GM12864 (cell line): ENCODE measurements around the gene UNKL.

Experiments
- DNase-seq: peaks from one replicate; pipeline ENCODE4 v3.0.0-alpha.2; 2011; ENCODE audit warnings: low read depth
- H3K4me3 ChIP-seq: 2 replicates; pipeline ENCODE4 v1.5.1; 2011; ENCODE audit warnings: mild to moderate bottlenecking, low read depth, low read length, control low read depth
- CTCF ChIP-seq: IDR thresholded peaks from 2 replicates; pipeline ENCODE4 v1.5.1; 2011; ENCODE audit warnings: low read depth, mild to moderate bottlenecking, moderate library complexity, low read length, control low read depth, inconsistent platforms; ENCODE audit errors: missing control alignments

The UNKL gene

GRCh38 chr16:1451702-1452392 is 37.3 kb upstream of the UNKL start:
- DNase-seq, result no peak
- TF ChIP-seq CTCF, result no peak

GRCh38 chr16:1450841-1451240 is 36.3 kb upstream of the UNKL start:
- no peak for DNase-seq
- no peak overlapping the region for H3K4me3 ChIP-seq
- no peak for TF ChIP-seq CTCF

More at GRCh38 chr16:1451702-1452392, 37.3 kb upstream of the UNKL start:
- no peak overlapping the region for H3K4me3 ChIP-seq

- H3K4me3 ChIP-seq, result no peak overlapping the region
- TF ChIP-seq CTCF, result no peak
- no peak for DNase-seq
Observed at GRCh38 chr16:1450218-1450617, 35.7 kb upstream of the UNKL start.

GRCh38 chr16:1449201-1449788 is 34.8 kb upstream of the UNKL start:
- no peak overlapping the region for H3K4me3 ChIP-seq
- no peak for TF ChIP-seq CTCF
- DNase-seq, result no peak

- no peak overlapping the region for H3K4me3 ChIP-seq
- DNase-seq, result no peak
- no peak for TF ChIP-seq CTCF
Observed at GRCh38 chr16:1448536-1449116, 34.1 kb upstream of the UNKL start.

GRCh38 chr16:1447965-1448364 is 33.5 kb upstream of the UNKL start:
- TF ChIP-seq CTCF, result no peak
- no peak overlapping the region for H3K4me3 ChIP-seq
- DNase-seq, result no peak
